NK-92 (cell line): ENCODE data around the gene HNRNPDL.
"Not testable (repeated sequence)": the region's sequence is repeated elsewhere in the genome, so short reads cannot be mapped to it uniquely, and the experiment has no call there.

Experiments
- DNase-seq: peaks from one replicate; lab custom pipeline; 2025; ENCODE audit not compliant: unreplicated experiment; lab: John Stamatoyannopoulos, UW

The HNRNPDL gene

DNA sequence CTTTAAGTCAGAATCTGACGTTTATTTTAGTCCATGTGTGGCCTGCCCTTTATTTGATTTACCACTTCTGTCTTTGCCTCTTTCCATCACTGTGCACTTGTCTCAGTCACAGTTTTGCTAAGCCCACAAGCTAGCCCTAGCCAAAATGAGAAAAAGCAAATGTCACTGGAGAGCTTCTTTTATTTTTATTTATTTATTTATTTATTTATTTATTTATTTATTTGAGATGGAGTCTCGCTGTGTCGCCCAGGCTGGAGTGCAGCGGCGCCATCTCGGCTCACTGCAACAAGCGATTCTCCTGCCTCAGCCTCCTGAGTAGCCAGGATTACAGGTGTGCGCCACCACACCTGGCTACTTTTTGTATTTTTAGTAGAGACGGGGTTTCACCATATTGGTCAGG, 40.2 kb downstream of the HNRNPDL start:
- DNase-seq = not testable (repeated sequence)

DNA sequence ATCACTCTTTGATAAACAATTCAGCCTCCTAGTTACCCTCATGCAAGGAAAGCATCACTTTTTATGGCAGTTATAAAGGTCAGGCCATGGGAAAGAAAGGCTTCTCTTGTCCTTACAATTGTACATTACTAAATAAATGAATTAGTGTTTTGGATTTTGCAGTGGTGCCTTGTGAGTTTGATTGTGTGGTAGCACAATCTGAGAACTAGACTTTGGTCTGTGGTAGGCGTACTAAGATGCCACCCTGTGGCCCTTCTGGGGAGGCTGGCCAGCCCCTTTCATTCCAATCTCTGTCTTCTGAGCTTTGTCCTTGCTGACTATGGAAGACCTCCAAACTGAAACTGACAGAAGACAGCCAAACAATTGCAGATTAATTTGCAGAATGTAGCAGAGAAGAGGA, 41.9 kb downstream of the HNRNPDL start:
- no peak for DNase-seq

- DNase-seq = not testable (repeated sequence)
Observed at GRCh38 chr4:82386312-82386711, 44.0 kb downstream of the HNRNPDL start.

- DNase-seq = no peak
Observed at GRCh38 chr4:82382751-82383150, 47.5 kb downstream of the HNRNPDL start.

DNA sequence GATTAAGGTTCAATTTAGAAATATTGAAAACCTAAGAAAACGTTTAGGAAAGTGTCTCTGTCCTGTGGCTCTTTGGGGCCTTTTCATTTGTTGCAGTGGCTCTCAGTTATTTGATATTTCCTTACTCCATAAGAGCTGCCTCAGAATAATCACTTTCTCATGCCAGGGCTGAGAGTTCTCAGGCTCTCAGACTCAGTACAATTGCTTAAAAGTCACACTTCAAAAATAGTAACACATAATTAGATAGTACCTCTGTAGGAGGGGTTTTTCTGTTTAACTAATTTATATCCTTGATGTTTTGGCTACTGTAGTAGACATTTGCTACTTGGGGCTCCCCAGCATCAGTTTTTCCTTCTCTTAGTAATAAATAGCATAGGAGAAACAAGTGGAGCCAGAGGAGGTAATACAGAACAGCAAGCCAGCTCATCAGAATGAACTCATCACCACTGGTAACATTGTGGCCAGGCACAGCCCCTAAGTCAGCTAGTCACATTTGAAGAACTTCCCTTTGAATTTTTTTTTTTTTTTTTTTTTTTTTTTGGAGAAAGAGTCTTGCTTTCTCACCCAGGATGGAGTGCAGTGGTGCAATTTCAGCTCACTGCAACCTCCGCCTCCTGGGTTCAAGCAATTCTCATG, 48.5 kb downstream of the HNRNPDL start:
- no peak for DNase-seq

- no peak for DNase-seq
Observed at GRCh38 chr4:82381235-82381634, 49.0 kb downstream of the HNRNPDL start.

GRCh38 chr4:82380831-82381230, 49.4 kb downstream of the HNRNPDL start:
- no peak for DNase-seq

GRCh38 chr4:82380344-82380743, 49.9 kb downstream of the HNRNPDL start:
- no peak for DNase-seq

GRCh38 chr4:82376109-82376508, 54.2 kb downstream of the HNRNPDL start:
- DNase-seq = no peak

DNA sequence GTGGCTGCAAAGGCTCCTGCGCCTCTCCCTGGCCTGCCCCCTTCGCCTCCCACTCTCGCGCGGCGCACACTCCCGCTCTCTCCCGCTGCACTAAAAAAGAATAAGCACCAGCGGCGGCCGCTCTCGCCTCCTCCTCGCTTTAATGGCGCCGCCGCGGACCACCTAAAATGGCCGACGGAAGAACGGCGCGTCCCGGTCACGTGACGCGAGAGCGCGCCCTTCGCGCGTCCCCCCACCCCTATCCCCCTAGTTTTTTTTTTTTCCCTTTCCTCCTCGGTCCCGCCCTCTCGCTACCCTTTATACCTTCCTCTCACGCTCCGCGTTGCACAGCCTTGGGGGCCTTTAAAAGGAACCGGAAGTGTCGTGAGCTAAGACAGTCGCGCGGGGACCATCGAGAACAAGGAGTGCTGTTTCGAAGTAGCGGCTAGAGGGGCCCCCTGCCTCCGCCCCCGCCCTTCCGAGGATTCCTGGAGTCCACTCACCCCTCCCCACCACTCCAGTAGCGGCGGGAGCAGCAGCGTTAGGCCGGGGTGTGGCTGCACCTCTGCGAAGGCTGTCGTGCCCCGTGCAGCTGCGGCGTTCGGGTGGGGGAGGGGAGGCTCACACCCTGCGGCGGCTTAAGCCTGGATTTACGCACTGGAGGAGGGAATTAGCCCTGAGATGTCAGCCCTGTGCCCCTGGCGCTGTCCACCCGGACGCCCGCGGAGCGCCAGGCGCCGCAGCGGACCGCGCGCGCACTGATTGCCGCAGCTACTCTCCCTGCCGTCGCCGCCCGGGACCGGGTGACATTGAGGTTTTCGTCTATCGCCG, 56.2 kb downstream of the HNRNPDL start, which contains the start of gene HNRNPD:
TSS of gene HNRNPD (minus strand) at position 176 of the 810 bp plus-strand sequence. CDS start 313 bp downstream, outside the sequence.
- peak; percentile 62 for DNase-seq

DNA sequence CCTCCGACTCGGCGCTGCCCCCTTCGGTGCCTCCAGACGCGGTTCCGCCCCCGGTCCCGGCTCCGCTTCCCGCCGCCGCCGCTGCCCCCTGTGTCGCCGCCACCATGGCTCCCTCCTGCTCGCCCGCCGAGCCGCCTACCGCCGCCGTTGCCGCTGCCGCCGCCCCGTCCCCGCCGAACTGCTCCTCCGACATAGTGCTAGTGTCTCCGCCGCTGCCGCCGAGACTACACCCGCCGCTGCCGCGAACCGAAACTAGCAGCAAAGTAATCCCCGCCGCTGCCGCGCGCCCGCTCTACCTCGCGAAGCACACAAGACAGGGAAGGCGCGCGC, 56.8 kb downstream of the HNRNPDL start:
- no peak for DNase-seq
